Endothelial cell (in vitro differentiated cells): ENCODE results near the gene GRID1. TPM values are rescaled to one million over a fixed set of nuclear protein-coding genes. Genes with fewer than 3 reads are reported as not detected.

Source experiments
- DNase-seq: peaks from one replicate; pipeline ENCODE4 v3.0.0; 2021; ENCODE audit warnings: low spot score
- H3K27ac Mint-ChIP-seq: one replicate; pipeline ENCODE4 v1.8.0; 2021; ENCODE audit warnings: mixed read lengths, inconsistent platforms; ENCODE audit not compliant: unreplicated experiment
- H3K27me3 Mint-ChIP-seq: one replicate; pipeline ENCODE4 v1.8.0; 2021; ENCODE audit warnings: mild to moderate bottlenecking, moderate library complexity, mixed read lengths, inconsistent platforms; ENCODE audit not compliant: unreplicated experiment
- H3K36me3 Mint-ChIP-seq: one replicate; pipeline ENCODE4 v1.8.0; 2021; ENCODE audit warnings: mild to moderate bottlenecking, low read depth, mixed read lengths, inconsistent platforms; ENCODE audit not compliant: unreplicated experiment
- H3K4me1 Mint-ChIP-seq: one replicate; pipeline ENCODE4 v1.8.0; 2021; ENCODE audit warnings: mild to moderate bottlenecking, mixed read lengths, inconsistent platforms; ENCODE audit not compliant: unreplicated experiment
- H3K4me3 Mint-ChIP-seq: one replicate; pipeline ENCODE4 v1.8.0; 2021; ENCODE audit warnings: mild to moderate bottlenecking, mixed read lengths, inconsistent platforms; ENCODE audit not compliant: unreplicated experiment
- H3K9me3 Mint-ChIP-seq: one replicate; pipeline ENCODE4 v1.8.0; 2021; ENCODE audit warnings: mixed read lengths, inconsistent platforms; ENCODE audit not compliant: unreplicated experiment
- total RNA-seq: library from RNA; stranded (reverse); fragmentation: NEBNext Ultra II Directional; extraction: Animal tissue kit (Norgen Biotek cat#: 25700); gene quantifications from one replicate; pipeline ENCODE4 v1.2.1, GENCODE V29; 2021; ENCODE audit not compliant: unreplicated experiment
- TF ChIP-seq, protein P1 (sequence below): fragments of 200-600 bp; sonication (generic); IDR thresholded peaks from one replicate; pipeline ENCODE4 v1.5.0; 2021; ENCODE audit warnings: antibody characterized with exemption; ENCODE audit not compliant: unreplicated experiment

Gene GRID1
- total RNA-seq, 1 donor from 2014 or later = 0.26 TPM

DNA sequence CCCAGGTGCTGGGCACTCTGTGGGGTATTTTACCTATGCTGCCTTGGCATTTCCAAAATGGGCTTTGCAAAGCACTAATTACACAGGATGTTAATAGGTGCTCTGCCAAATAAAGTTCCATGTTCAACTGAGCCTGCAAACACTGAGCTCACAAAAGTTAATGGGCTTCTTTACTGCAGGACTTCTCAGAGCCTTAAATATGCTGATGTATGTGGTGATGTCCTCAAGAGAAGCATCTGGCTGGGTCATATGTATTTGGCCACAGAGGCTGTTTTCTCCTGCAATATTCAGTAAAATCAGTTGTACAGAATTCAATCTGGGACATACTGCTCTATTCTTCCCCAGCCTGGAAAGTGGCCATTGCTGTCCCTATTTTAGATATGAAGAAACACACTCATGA, 31.3 kb downstream of the GRID1 start:
- H3K27ac Mint-ChIP-seq = no peak overlapping the region
- no peak overlapping the region for H3K4me3 Mint-ChIP-seq
- peaks cover 7% of the 10 kb centered on the region for H3K27me3 Mint-ChIP-seq
- H3K9me3 Mint-ChIP-seq = no peaks in the 10 kb centered on the region
- no peak for DNase-seq
- H3K4me1 Mint-ChIP-seq = no peaks in the 10 kb centered on the region
- H3K36me3 Mint-ChIP-seq = peaks cover 4% of the 10 kb centered on the region
- TF ChIP-seq, protein P1, sequence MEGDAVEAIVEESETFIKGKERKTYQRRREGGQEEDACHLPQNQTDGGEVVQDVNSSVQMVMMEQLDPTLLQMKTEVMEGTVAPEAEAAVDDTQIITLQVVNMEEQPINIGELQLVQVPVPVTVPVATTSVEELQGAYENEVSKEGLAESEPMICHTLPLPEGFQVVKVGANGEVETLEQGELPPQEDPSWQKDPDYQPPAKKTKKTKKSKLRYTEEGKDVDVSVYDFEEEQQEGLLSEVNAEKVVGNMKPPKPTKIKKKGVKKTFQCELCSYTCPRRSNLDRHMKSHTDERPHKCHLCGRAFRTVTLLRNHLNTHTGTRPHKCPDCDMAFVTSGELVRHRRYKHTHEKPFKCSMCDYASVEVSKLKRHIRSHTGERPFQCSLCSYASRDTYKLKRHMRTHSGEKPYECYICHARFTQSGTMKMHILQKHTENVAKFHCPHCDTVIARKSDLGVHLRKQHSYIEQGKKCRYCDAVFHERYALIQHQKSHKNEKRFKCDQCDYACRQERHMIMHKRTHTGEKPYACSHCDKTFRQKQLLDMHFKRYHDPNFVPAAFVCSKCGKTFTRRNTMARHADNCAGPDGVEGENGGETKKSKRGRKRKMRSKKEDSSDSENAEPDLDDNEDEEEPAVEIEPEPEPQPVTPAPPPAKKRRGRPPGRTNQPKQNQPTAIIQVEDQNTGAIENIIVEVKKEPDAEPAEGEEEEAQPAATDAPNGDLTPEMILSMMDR = no peak

DNA sequence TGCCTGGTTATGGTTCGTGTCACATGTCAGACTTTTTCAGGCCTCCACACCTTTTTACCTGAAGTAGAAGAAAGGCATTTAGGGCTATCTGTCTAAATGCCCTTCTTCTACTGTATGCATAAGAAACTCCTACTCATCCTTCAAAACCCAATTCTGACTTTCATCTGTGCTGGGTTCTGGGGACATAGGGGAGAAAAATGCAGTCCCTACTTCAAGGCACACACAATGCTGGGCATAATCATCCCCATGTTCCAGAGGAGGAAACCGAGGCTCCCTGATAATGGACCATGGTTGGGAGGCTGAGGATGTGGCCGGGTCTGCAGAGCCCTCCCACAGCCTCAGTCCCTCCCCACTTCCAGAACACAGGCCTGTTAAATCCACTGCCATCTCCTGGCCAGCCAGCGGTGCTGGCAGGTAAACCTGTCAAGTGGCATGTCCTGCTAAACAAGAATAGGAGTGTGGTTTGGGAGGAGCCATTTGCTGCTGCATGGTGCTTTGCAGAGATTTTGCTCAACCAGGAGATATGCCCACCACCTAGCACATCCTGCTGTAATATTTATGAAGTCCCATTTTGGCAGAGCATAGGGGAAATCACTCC, 32.0 kb downstream of the GRID1 start:
- H3K36me3 Mint-ChIP-seq = peaks cover 4% of the 10 kb centered on the region
- TF ChIP-seq, protein P1 = no peak
- no peak overlapping the region for H3K27ac Mint-ChIP-seq

DNA sequence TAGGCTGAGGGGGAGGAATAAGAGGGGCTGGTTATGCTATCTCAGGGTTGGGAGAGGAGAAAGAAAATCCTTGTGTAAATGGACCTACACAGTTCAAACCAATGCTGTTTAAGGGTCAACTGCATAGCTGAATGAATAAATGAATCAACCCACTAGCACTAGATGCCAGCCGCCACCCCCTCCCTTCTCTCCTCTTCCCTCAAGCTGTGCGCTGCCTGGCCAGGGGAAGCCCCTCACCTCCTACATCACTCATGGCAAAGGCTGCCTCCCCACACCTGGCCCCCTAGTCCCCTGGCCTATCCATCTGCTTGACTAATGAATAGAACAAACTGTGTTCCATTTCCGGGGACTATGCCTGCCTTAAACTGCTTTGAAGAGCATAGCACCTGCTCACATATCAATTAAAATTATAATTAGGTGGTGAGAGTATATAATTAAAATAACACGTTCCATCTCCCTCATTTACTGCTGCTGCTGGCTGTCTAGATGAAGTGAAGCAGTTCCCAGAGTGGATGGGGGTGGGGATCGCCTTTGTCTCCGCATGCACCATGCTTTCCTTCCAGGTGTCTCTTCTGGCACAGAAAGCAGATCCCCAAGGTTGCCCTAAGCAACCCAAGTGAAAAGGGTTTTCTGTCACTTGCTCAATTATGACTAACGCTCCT, 32.6 kb downstream of the GRID1 start:
- TF ChIP-seq, protein P1 = no peak
- no peaks in the 10 kb centered on the region for H3K9me3 Mint-ChIP-seq
- no peak for DNase-seq
- H3K36me3 Mint-ChIP-seq = peaks cover 4% of the 10 kb centered on the region
- H3K4me3 Mint-ChIP-seq = no peak overlapping the region
- H3K4me1 Mint-ChIP-seq = no peaks in the 10 kb centered on the region
- peaks cover 7% of the 10 kb centered on the region for H3K27me3 Mint-ChIP-seq
- H3K27ac Mint-ChIP-seq = no peak overlapping the region

More for the DNA sequence above, 32.0 kb downstream of the GRID1 start:
- no peak for DNase-seq
- Mint-ChIP-seq H3K4me3 (no peak overlapping the region), H3K4me1 (no peaks in the 10 kb centered on the region), H3K27me3 (peaks cover 7% of the 10 kb centered on the region), H3K9me3 (no peaks in the 10 kb centered on the region)

DNA sequence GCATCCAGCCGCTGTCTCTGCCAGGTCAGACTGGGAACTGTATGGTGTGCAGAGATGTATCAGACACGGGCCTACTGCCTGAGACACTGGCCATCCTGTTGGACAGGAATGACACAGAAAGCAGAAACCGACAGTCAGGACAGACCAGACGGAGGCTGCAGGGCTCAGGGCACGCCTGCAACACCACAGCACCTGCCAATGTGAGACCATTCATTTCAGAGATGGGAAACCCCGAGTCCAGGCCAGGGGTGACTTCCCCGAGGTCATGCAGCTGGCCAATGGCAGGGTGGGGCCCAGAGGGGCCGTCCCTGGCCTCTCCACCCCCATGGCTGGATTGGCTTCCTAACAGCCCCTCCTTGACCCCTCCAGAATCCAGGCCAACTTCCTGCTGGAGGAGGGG, 34.7 kb downstream of the GRID1 start:
- peaks cover 4% of the 10 kb centered on the region for H3K36me3 Mint-ChIP-seq
- peaks cover 7% of the 10 kb centered on the region for H3K27me3 Mint-ChIP-seq
- H3K27ac Mint-ChIP-seq = no peak overlapping the region
- TF ChIP-seq, protein P1 = no peak
- no peaks in the 10 kb centered on the region for H3K9me3 Mint-ChIP-seq
- no peak for DNase-seq
- H3K4me1 Mint-ChIP-seq = no peaks in the 10 kb centered on the region
- no peak overlapping the region for H3K4me3 Mint-ChIP-seq
